Cerebellar nuclear complex (tissue), 1 donor: ENCODE measurements around the gene FNDC3B.

Source experiments
- DNase-seq, 2 experiments: peaks; one replicate each; lab custom pipeline; 2025; lab: John Stamatoyannopoulos, UW

FNDC3B gene

DNA sequence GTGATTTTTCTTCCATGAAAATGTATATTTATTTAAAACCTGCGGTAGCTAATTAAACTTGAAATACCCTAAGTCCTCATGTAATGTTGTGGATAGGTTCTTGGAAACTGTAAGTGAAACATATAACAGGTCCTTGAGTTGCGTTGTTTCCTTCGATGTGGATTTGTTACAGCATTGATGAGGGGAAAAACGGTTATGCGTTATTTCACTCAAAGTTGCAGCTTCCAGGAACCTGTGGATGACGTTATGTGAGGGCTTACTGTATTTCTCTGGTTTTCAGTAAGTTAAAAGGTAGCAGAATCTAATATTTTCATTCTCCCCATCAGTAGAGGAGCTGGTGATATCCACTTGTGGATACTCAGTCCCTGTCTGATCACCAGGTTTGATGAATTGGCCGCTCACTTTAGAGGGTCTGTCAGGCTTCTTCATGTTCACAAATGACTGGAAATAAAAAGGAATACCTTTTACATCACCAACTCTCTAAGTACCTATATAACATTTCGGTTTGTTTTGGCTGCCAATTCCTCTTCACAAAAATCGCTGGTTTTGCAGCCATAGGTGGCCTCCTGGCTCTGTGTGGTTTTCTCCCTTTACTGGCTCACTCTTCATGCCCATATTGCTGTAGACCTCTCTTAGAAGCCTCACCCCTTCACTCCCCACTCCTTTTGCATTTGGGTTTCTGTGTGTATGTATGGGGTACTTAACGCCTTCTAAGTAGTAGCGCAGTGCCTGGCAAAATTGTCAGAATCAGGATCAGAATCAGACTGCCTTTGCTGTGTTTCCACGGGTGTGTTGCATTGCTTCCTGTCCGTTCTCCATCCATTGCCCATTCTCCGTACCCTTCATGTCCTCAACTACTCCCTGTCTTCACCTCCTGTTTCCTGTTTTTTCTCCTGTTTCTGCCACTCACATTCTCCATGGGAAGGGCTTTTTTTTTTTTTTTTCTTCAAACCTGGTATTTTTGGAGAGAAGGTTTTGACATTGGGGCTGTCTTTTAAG is 112.6 kb downstream of the FNDC3B start:
- DNase-seq, result no peak

- no peak for DNase-seq
These were observed 113.5 kb downstream of the FNDC3B start for GRCh38 chr3:172152874-172153273.

DNA sequence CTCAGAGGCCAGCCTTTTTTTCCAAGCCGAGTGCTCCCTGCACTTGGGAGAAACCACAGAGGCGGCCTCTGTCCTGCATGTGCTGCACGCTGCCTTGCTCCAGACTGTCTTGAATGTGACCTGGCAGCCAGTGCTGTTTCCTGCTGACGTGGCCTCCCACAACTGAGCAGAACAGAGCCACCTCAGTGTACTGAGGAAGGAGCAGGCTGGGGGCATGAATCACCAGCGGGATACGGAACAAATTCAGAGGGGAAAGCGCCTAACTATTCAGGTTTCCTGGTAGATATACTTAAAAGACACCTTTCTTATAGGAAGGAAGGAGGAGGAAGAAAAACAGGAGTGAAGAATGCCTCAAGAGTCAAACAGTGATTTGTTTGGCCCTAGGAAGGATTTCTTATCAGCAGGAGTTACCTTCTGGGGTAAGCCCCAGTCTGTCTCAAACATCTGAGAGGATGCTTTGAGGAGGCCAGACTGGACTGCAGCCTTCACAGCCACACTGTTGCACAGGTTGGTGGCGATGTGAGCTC is 114.0 kb downstream of the FNDC3B start:
- DNase-seq, result peak in 1 of 2 experiments; percentile 19

GRCh38 chr3:172154768-172155664 is 115.6 kb downstream of the FNDC3B start:
- DNase-seq, result no peak

- no peak for DNase-seq
These were observed 116.7 kb downstream of the FNDC3B start for GRCh38 chr3:172155897-172156585.

GRCh38 chr3:172156586-172156955 is 117.2 kb downstream of the FNDC3B start:
- no peak for DNase-seq

- no peak for DNase-seq
These were observed 118.3 kb downstream of the FNDC3B start for GRCh38 chr3:172157564-172158258.

DNA sequence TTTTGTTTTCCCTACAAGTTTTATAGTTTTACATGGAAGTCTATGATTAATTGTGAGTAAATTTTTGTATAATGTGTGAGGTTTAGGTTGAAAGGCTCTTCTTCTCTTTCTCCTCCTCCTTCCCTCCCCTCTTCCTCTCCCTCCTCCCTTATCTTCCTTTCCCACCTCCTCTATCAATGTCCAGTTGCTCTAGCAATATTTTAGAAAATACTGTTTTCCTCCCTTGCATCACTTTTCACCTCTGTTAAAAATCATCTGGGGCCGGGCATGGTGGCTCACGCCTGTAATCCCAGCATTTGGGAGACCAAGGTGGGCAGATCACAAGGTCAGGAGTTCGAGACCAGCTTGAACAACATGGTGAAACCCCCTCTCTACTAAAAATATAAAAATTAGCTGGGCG is 119.4 kb downstream of the FNDC3B start:
- no peak for DNase-seq

GRCh38 chr3:172159376-172159775 is 120.0 kb downstream of the FNDC3B start:
- DNase-seq, result no peak

GRCh38 chr3:172159962-172160538 is 120.7 kb downstream of the FNDC3B start:
- DNase-seq, result no peak

DNA sequence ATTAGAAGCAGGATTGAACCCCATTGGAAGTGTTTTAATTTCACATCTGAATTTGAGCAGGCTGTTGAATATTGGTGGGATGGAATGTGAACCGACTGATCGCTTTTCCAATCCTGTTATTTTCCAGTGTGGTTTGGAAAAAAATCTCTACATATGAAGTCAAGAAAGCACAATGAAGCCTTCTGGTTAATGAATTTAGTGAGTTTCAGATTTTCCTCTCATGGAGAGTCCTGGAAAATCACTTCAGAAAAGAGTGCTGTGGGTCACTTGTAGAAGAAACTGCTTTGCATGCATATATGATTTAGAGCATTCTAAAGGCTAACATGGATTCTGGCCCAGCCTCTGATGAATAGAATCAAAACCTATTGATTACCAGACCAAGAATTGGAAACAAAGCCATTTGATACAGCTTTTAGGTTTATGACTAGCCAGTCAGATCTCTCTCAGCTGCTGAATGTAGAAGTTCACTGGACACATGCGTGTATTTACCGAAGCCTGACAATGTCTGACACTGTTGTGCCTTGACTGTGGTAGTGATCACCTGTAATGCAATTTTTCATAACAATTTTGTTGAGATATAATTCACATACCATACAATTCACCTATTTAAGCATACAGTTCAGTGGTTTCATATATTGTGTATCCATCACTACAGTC is 121.9 kb downstream of the FNDC3B start:
- DNase-seq, result no peak

GRCh38 chr3:172161959-172162358 is 122.6 kb downstream of the FNDC3B start:
- DNase-seq, result no peak

DNA sequence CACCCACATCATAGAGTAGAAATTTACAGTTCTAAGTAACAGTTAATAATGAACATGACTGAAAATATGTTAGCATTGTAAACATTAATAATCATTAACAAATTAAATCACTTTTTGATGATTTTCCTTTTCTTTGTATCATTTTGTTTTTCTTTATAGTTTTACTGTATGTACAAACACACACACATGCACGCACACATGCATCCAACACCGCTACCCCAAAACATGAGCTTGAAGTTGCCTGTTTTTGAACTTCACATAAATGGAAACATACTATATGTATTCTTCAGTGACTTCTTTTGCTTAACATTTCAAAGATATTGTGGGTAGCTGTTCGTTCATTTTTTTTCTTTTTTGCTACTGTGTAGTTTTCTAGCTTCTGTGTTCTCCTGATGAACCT is 123.9 kb downstream of the FNDC3B start:
- no peak for DNase-seq

DNA sequence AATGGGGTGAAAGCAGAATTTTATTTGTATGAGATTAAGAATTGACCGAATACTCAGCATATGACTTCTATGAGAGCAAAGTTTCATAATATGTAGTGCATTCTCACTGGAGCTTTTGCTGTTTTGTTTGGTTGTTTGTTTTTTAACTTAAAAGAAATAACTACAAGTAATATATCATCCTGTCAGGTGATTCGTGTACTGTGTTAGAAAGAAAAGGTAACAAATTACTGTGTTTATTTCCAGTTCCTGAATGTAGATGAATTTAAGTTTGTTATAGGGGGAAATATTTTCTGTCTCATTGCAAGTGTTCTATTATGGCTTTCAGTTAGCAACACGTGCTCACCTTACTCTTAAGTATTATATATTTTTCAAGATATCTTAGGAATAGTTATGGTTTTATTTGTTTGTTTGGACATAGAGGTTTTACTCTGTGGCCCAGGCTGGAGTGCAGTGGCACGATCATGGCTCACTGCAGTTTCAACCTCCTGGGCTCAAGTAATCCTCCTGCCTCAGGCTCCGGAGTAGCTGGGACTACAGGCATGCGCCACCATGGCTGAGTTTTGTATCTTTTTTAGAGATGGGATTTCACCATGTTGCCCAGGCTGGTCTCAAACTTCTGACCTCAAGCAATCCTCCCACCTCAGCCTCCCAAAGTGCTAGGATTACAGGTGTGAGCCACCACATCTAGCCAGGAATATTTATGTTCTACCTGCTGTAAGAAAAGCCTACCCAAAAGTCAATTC is 125.4 kb downstream of the FNDC3B start:
- no peak for DNase-seq

DNA sequence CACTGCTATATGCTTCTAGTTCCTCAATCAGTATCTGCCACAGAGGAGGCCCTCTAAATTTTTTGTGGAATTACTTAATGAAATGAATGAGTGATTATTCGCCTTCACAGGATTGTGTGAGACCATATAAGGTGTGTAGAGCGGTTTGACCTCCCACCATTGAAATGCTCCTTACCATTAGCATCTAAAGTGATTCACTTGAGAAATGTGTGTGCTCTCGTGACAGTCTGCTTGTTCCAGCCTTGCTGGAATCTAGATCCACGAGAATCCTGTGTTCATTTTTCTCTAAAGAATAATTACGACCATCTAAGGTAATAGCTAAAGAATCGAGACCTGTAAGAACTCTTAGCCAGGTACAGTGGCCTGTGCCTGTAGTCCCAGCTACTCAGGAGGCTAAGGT is 126.9 kb downstream of the FNDC3B start:
- DNase-seq, result no peak

DNA sequence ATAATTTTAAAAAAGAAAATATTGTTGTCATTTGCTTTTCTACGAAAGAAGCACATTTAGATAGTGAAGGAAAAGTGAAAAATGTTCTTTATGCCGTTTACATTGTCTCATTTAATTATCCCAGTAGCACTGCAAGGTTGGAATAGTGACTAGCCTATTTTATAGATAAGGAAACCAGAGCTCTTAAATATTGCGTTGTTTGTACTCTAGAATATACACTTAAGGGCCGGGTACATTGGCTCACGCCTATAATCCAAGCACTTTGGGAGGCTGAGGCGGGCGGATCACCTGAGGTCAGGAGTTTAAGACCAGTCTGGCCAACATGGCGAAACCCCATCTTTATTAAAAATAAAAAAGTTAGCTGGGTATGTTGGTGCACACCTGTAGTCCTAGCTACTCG is 127.5 kb downstream of the FNDC3B start:
- DNase-seq, result no peak

- no peak for DNase-seq
These were observed 128.7 kb downstream of the FNDC3B start for GRCh38 chr3:172167892-172168648.

DNA sequence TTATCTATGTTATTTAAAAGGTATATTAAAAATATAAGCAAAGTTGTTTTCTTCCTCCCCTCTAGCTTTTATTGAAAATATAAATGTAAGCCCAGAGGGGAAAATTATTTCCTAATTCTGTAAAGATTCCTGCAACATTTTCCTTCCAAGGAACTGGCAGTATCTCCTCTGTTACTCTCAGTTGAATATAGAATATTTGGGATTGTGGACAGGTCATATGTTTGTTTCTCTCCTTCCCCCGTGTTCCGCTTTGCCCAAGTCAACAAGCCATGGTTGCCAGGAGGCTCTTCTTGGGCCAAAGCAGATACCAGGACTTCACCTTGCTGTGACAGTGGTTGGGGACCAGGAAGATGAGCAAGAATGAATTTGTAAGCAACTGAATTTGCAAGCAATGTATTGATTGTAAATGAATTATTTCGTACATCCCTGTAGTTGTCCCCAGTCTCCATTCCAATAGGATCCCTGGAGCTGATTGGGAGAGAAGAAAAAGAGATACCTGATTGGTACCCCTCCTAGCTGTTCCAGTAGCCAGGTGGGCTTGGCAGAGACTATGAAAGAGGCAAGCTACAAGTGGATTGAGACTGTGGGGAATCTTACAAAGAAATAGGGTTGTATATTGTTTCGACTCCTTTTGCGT is 130.8 kb downstream of the FNDC3B start:
- DNase-seq, result no peak
